Loucy (cell line): ENCODE measurements around the gene ATP1B3.

ENCODE experiments used
- H2AFZ ChIP-seq: fragments of 200-600 bp; sonication (generic); 2 replicates; pipeline ENCODE4 v1.6.0; 2016; ENCODE audit warnings: antibody characterized with exemption, mild to moderate bottlenecking, low read length, moderate library complexity
- H3F3A ChIP-seq: fragments of 200-600 bp; 2 replicates; pipeline ENCODE4 v1.6.0; 2016; ENCODE audit warnings: antibody characterized with exemption, low read depth, mild to moderate bottlenecking
- H3K27me3 ChIP-seq: fragments of 200-600 bp; sonication (generic); 2 replicates; pipeline ENCODE4 v1.6.1; 2014; ENCODE audit warnings: low read length, mild to moderate bottlenecking; ENCODE audit not compliant: insufficient read depth, poor library complexity, severe bottlenecking
- H3K36me3 ChIP-seq: fragments of 200-600 bp; sonication (generic); 2 replicates; pipeline ENCODE4 v1.6.1; 2016; ENCODE audit warnings: low read length; ENCODE audit not compliant: insufficient read depth
- H3K4me1 ChIP-seq: fragments of 200-600 bp; sonication (generic); 2 replicates; pipeline ENCODE4 v1.5.1; 2014; ENCODE audit warnings: low read length, mild to moderate bottlenecking; ENCODE audit not compliant: insufficient read depth, poor library complexity, severe bottlenecking
- H3K4me2 ChIP-seq: fragments of 200-600 bp; sonication (generic); 2 replicates; pipeline ENCODE4 v1.6.0; 2014; ENCODE audit warnings: antibody characterized with exemption, low read length, low read depth, mild to moderate bottlenecking; ENCODE audit not compliant: poor library complexity, severe bottlenecking
- H3K4me3 ChIP-seq: fragments of 200-600 bp; sonication (generic); 2 replicates; pipeline ENCODE4 v1.5.1; 2014; ENCODE audit warnings: low read length, mild to moderate bottlenecking, mixed read lengths; ENCODE audit not compliant: poor library complexity, severe bottlenecking
- H3K79me2 ChIP-seq: fragments of 200-600 bp; sonication (generic); 2 replicates; pipeline ENCODE4 v1.6.1; 2014; ENCODE audit warnings: low read length; ENCODE audit not compliant: insufficient read depth
- H3K9ac ChIP-seq: fragments of 200-600 bp; sonication (generic); 2 replicates; pipeline ENCODE4 v1.6.0; 2014; ENCODE audit warnings: mild to moderate bottlenecking, low read depth, low read length, moderate library complexity; ENCODE audit not compliant: poor library complexity, severe bottlenecking
- H3K9me2 ChIP-seq: fragments of 200-600 bp; sonication (generic); replicated peaks from 2 replicates; pipeline ENCODE4 v1.6.1; 2016; ENCODE audit warnings: low read depth, low read length, mixed read lengths
- H3K9me3 ChIP-seq: fragments of 200-600 bp; sonication (generic); 2 replicates; pipeline ENCODE4 v1.6.1; 2014; ENCODE audit warnings: mild to moderate bottlenecking, antibody characterized with exemption, low read length, low read depth; ENCODE audit not compliant: insufficient read depth
- H4K20me1 ChIP-seq: fragments of 200-600 bp; sonication (generic); 2 replicates; pipeline ENCODE4 v1.6.0; 2014; ENCODE audit warnings: antibody characterized with exemption, low read length, mild to moderate bottlenecking; ENCODE audit not compliant: insufficient read depth, poor library complexity, severe bottlenecking
- CTCF ChIP-seq: fragments of 200-600 bp; sonication (generic); conservative IDR thresholded peaks from 2 replicates; pipeline ENCODE4 v1.5.1; 2014; ENCODE audit warnings: mild to moderate bottlenecking, antibody characterized with exemption, low read length
- EZH2phosphoT487 ChIP-seq: fragments of 200-600 bp; IDR thresholded peaks from 2 replicates; pipeline ENCODE4 v1.6.1; 2018; ENCODE audit warnings: antibody characterized with exemption, mild to moderate bottlenecking, moderate library complexity, borderline replicate concordance

Gene ATP1B3

GRCh38 chr3:141865101-141865500 lies 11.3 kb upstream of the ATP1B3 start:
- H3K4me2 ChIP-seq: no peak overlapping the region
- H3K79me2 ChIP-seq: no peaks in the 10 kb centered on the region
- H3K9me2 ChIP-seq: no peaks in the 10 kb centered on the region
- TF ChIP-seq EZH2phosphoT487 (no peak), CTCF (no peak)
- no peaks in the 10 kb centered on the region for H4K20me1 ChIP-seq
- no peak overlapping the region for H3K4me3 ChIP-seq
- H3K4me1 ChIP-seq: peaks cover 8% of the 10 kb centered on the region
- H3K9ac ChIP-seq: no peak overlapping the region
- no peaks in the 10 kb centered on the region for H3F3A ChIP-seq
- no peaks in the 10 kb centered on the region for H3K27me3 ChIP-seq
- no peak overlapping the region for H2AFZ ChIP-seq
- H3K36me3 ChIP-seq: no peaks in the 10 kb centered on the region
- no peaks in the 10 kb centered on the region for H3K9me3 ChIP-seq

- H3K79me2 ChIP-seq: no peaks in the 10 kb centered on the region
- H3K9me3 ChIP-seq: no peaks in the 10 kb centered on the region
- no peak for TF ChIP-seq EZH2phosphoT487
- no peak for TF ChIP-seq CTCF
- no peaks in the 10 kb centered on the region for H3K9me2 ChIP-seq
- H3K4me3 ChIP-seq: no peak overlapping the region
- no peak overlapping the region for H3K4me2 ChIP-seq
- no peaks in the 10 kb centered on the region for H3F3A ChIP-seq
- no peaks in the 10 kb centered on the region for H4K20me1 ChIP-seq
- peaks cover 2% of the 10 kb centered on the region for H3K4me1 ChIP-seq
- no peaks in the 10 kb centered on the region for H3K36me3 ChIP-seq
- H3K27me3 ChIP-seq: no peaks in the 10 kb centered on the region
- no peak overlapping the region for H2AFZ ChIP-seq
- H3K9ac ChIP-seq: no peak overlapping the region
Measured at GRCh38 chr3:141870091-141870687, 6.3 kb upstream of the ATP1B3 start.

- H3K36me3 ChIP-seq: no peaks in the 10 kb centered on the region
- H3K4me1 ChIP-seq: peaks cover 32% of the 10 kb centered on the region
- H3F3A ChIP-seq: 0 out of 2 replicates have a peak, but pooled peaks cover 3% of the 10 kb centered on the region
- H2AFZ ChIP-seq: peak overlapping the region; percentile 86
- peak overlapping the region; percentile 72 for H3K4me2 ChIP-seq
- peaks cover 22% of the 10 kb centered on the region for H4K20me1 ChIP-seq
- H3K4me3 ChIP-seq: peak overlapping the region; percentile 78
- peaks cover 38% of the 10 kb centered on the region for H3K79me2 ChIP-seq
- no peaks in the 10 kb centered on the region for H3K9me2 ChIP-seq
- peak overlapping the region; percentile 69 for H3K9ac ChIP-seq
- H3K9me3 ChIP-seq: no peaks in the 10 kb centered on the region
- no peaks in the 10 kb centered on the region for H3K27me3 ChIP-seq
- TF ChIP-seq EZH2phosphoT487: no peak
- TF ChIP-seq CTCF: peak; percentile 84
Measured at GRCh38 chr3:141875374-141875892, 1.0 kb upstream of the ATP1B3 start.
